Stimulated activated naive B cell treated with anti-CD40 and anti-IgM and Interleukin-4, amounts not matched to agents 10 μg/mL and 1 μg/mL and 100 μg/mL, for 72 hours (primary cell): ENCODE results near the gene MEF2A.

Source experiments
- ATAC-seq, 2 donors: fragments of 150-1000 bp; cut with Tn5 transposase; replicated peaks; 2 replicates each; pipeline ENCODE4 v1.10.0; 2021; ENCODE audit warnings: moderate library complexity in 1 of 2
- DNase-seq: peaks from one replicate; pipeline ENCODE4 v3.0.0; 2021
- H3K27ac Mint-ChIP-seq: one replicate; pipeline ENCODE4 v1.8.0; 2022; ENCODE audit warnings: mild to moderate bottlenecking, mixed read lengths
- H3K27me3 Mint-ChIP-seq, 2 donors: one replicate each; pipeline ENCODE4 v1.8.0; 2022; ENCODE audit warnings: mixed read lengths in 2 of 2
- H3K36me3 Mint-ChIP-seq, 2 donors: one replicate each; pipeline ENCODE4 v1.8.0; 2022; ENCODE audit warnings: mixed read lengths in 2 of 2, mild to moderate bottlenecking in 1 of 2
- H3K4me1 Mint-ChIP-seq, 2 donors: one replicate each; pipeline ENCODE4 v1.8.0; 2022; ENCODE audit warnings: mixed read lengths in 2 of 2, mild to moderate bottlenecking in 1 of 2
- H3K4me3 Mint-ChIP-seq, 2 donors: one replicate each; pipeline ENCODE4 v1.8.0; 2022; ENCODE audit warnings: mild to moderate bottlenecking in 2 of 2, mixed read lengths in 2 of 2, moderate library complexity in 1 of 2
- H3K9me3 Mint-ChIP-seq, 2 donors: one replicate each; pipeline ENCODE4 v1.8.0; 2022; ENCODE audit warnings: mixed read lengths in 2 of 2, mild to moderate bottlenecking in 1 of 2

MEF2A gene

GRCh38 chr15:99696096-99696495 lies 130.3 kb downstream of the MEF2A start:
- no peak for ATAC-seq
- peaks cover 43 to 63% of the 10 kb centered on the region in 2 donors for H3K36me3 Mint-ChIP-seq

DNA sequence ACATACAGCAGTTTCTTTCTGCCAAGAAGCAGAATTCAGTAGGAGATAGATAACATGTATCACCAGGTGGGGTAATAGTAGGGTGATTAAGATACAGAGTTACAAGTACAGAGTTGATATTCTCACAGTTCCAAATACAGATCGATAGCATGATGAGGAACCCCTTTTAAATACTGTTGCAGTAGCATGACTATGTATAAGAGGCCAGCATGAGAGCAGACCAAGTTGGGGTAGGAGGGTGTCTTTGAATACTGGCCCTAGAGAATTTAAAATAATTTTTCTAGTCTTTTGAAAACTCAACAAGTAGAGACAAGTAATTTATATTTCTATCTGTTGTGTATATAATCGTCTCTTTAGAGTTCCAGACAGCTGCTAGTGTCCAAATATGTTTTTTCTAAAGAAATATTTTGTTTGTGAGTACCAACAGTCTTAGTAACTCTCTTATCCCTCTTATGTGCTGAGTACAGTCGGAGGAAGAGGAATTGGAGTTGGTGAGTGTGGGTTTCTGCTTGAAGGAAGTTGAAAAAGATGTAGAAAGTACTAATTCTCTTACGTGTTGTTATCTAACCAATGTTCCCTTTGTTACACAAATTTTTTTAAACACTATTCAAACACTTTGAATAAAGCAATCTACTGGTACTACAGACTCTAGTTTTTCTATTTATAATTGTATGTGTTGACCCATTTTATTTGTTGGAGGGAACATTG lies 137.3 kb downstream of the MEF2A start:
- peaks cover 13 to 25% of the 10 kb centered on the region in 2 donors for H3K4me1 Mint-ChIP-seq
- H3K27me3 Mint-ChIP-seq: no peaks in the 10 kb centered on the region
- ATAC-seq (no peak), DNase-seq (no peak)
- H3K4me3 Mint-ChIP-seq: peak overlapping the region in 1 of 2 donors; percentile 1
- H3K9me3 Mint-ChIP-seq: no peaks in the 10 kb centered on the region
- peak overlapping the region; percentile 7 for H3K27ac Mint-ChIP-seq
- H3K36me3 Mint-ChIP-seq: peaks cover 20 to 31% of the 10 kb centered on the region in 2 donors

More at GRCh38 chr15:99696096-99696495, 130.3 kb downstream of the MEF2A start:
- Mint-ChIP-seq H3K4me1 (peaks cover 11 to 15% of the 10 kb centered on the region in 2 donors), H3K27me3 (no peaks in the 10 kb centered on the region), H3K27ac (peak overlapping the region; percentile 31), H3K4me3 (no peak overlapping the region), H3K9me3 (no peaks in the 10 kb centered on the region)
- no peak for DNase-seq

GRCh38 chr15:99703603-99704443 lies 138.0 kb downstream of the MEF2A start:
- Mint-ChIP-seq H3K4me1 (peaks cover 13 to 30% of the 10 kb centered on the region in 2 donors), H3K4me3 (no peak overlapping the region), H3K27ac (peak overlapping the region; percentile 37), H3K36me3 (peaks cover 25 to 38% of the 10 kb centered on the region in 2 donors), H3K9me3 (no peaks in the 10 kb centered on the region), H3K27me3 (no peaks in the 10 kb centered on the region)
- ATAC-seq: peak; percentile 19 to 53
- no peak for DNase-seq

DNA sequence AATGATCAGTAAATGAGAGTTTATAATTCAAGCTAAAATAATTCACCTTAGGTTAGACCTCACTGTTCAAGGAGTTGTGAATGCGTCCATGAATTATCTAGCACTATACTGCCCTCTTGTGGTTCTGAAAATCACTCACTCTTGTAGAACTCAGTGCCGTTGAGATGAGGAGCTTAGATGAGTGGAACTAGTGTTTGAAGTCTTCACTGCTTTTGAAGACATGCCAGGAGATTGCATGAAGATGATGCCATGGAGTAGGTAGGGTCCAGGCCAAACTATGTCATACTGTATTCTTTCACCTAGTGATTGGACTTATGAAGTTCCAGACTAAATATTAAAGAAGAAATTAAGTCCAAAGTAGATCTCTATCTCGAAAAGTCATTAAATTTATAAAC lies 138.7 kb downstream of the MEF2A start:
- Mint-ChIP-seq H3K27ac (peak overlapping the region; percentile 37), H3K4me1 (peaks cover 13 to 34% of the 10 kb centered on the region in 2 donors), H3K9me3 (no peaks in the 10 kb centered on the region), H3K4me3 (no peak overlapping the region), H3K36me3 (peaks cover 27 to 39% of the 10 kb centered on the region in 2 donors), H3K27me3 (no peaks in the 10 kb centered on the region)
- ATAC-seq: peak; percentile 94 to 95
- DNase-seq: peak; percentile 31

DNA sequence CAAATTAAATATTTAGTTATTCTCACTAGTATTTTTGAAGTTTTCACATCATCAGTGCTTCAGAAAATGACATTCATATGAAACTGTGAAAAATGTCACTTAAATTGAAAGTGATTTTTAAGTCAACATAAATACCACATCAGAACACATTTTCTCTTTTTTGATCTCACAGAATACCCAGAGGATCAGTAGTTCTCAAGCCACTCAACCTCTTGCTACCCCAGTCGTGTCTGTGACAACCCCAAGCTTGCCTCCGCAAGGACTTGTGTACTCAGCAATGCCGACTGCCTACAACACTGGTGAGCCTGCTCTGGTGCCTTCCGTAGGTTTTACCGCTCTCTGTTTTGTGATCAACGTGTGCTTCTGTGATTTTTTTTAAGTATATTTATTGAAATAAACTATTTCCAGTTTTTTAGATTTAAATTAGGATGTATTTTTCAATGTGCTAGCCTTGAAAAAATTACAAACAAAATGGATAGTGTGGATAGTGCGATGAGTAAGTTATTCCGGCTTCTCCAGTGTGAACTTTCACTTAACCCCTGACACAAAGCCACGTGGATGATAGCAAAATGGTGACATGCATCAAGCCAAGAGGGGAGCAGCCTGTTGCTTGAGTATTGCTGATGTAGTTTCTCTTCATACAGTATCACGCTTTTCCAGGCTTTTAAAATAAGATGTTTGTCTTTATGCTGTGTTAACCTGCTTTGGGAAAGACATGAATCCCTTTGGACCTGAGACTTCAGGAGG lies 140.9 kb downstream of the MEF2A start:
- H3K27me3 Mint-ChIP-seq: no peaks in the 10 kb centered on the region
- H3K4me1 Mint-ChIP-seq: peaks cover 8 to 37% of the 10 kb centered on the region in 2 donors
- no peaks in the 10 kb centered on the region for H3K9me3 Mint-ChIP-seq
- no peak overlapping the region for H3K4me3 Mint-ChIP-seq
- ATAC-seq: no peak
- peak overlapping the region; percentile 56 for H3K27ac Mint-ChIP-seq
- H3K36me3 Mint-ChIP-seq: peaks cover 35 to 43% of the 10 kb centered on the region in 2 donors
- DNase-seq: no peak

GRCh38 chr15:99707473-99708270 lies 141.9 kb downstream of the MEF2A start:
- H3K9me3 Mint-ChIP-seq: no peaks in the 10 kb centered on the region
- no peaks in the 10 kb centered on the region for H3K27me3 Mint-ChIP-seq
- no peak overlapping the region for H3K4me3 Mint-ChIP-seq
- no peak for ATAC-seq
- peaks cover 10 to 39% of the 10 kb centered on the region in 2 donors for H3K4me1 Mint-ChIP-seq
- H3K27ac Mint-ChIP-seq: peak overlapping the region; percentile 56
- no peak for DNase-seq
- peaks cover 40 to 52% of the 10 kb centered on the region in 2 donors for H3K36me3 Mint-ChIP-seq

- no peaks in the 10 kb centered on the region for H3K27me3 Mint-ChIP-seq
- DNase-seq (no peak), ATAC-seq (no peak)
- H3K4me3 Mint-ChIP-seq: no peak overlapping the region
- peak overlapping the region; percentile 38 for H3K27ac Mint-ChIP-seq
- H3K9me3 Mint-ChIP-seq: no peaks in the 10 kb centered on the region
- peaks cover 8 to 31% of the 10 kb centered on the region in 2 donors for H3K4me1 Mint-ChIP-seq
- peaks cover 40 to 55% of the 10 kb centered on the region in 2 donors for H3K36me3 Mint-ChIP-seq
Measured at GRCh38 chr15:99708563-99708962, 142.8 kb downstream of the MEF2A start.

DNA sequence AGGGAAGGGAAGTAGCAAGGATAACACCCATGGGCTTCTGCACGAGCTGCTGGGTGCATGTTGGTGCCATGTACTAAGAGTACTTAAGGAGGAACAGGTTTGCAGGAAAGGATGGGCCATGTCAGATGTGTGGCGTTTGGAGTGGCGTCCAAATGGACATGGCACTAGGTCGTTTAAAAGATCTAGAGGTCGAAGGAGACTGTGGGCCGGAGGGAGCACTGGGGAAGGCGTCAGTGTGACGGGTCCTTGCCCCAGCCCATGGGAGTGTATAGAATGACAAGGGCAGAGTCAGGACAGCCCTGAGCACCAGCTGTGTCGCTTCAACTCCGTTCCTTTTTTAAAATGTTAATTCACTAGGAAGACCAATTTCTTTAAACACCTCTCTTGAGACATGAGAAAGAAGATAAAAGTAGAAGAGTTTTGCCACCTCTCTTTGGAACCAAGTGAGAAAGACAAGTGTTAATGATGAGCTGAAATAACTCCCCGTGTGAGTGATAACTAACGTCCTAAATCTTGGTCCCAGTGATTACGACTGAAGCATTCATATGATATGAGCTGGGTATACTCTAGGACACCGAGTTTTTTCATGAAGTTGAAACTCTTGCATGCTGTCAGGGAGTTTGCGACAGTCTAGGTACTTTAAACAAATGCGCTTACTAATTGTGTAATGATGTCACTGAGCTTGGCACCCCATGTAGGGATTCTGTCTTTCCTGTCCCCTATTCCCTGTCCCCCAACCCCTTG lies 143.6 kb downstream of the MEF2A start:
- DNase-seq (no peak), ATAC-seq (no peak)
- H3K27ac Mint-ChIP-seq: peak overlapping the region; percentile 44
- H3K4me1 Mint-ChIP-seq: peaks cover 7 to 23% of the 10 kb centered on the region in 2 donors
- H3K27me3 Mint-ChIP-seq: no peaks in the 10 kb centered on the region
- H3K4me3 Mint-ChIP-seq: no peak overlapping the region
- peaks cover 40 to 53% of the 10 kb centered on the region in 2 donors for H3K36me3 Mint-ChIP-seq
- no peaks in the 10 kb centered on the region for H3K9me3 Mint-ChIP-seq

DNA sequence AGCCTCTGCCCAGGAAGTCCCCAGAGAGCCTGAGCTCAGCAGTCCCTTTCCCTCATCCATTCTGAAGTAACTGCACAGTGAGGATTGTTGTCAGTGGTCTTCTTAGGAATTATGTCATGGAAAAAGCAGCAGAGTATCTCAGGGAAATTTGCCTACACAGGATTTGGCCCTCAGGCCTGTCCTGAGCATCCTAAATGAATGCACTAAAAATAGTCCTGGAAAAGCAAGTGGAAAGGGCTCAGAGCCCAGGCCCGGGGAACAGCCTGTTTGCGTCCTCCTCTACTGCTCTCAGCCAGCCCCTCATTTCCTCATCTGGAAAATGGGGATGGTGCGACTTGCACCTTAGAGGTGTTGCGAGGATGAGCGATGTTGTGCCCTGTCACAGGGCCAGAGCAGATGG lies 145.8 kb downstream of the MEF2A start:
- no peak for DNase-seq
- no peak for ATAC-seq
- no peaks in the 10 kb centered on the region for H3K9me3 Mint-ChIP-seq
- peaks cover 48 to 60% of the 10 kb centered on the region in 2 donors for H3K36me3 Mint-ChIP-seq
- H3K4me3 Mint-ChIP-seq: no peak overlapping the region
- no peaks in the 10 kb centered on the region for H3K27me3 Mint-ChIP-seq
- H3K27ac Mint-ChIP-seq: no peak overlapping the region
- H3K4me1 Mint-ChIP-seq: peaks cover 9 to 21% of the 10 kb centered on the region in 2 donors

DNA sequence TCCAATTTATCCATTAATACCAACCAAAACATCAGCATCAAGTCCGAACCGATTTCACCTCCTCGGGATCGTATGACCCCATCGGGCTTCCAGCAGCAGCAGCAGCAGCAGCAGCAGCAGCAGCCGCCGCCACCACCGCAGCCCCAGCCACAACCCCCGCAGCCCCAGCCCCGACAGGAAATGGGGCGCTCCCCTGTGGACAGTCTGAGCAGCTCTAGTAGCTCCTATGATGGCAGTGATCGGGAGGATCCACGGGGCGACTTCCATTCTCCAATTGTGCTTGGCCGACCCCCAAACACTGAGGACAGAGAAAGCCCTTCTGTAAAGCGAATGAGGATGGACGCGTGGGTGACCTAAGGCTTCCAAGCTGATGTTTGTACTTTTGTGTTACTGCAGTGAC lies 146.6 kb downstream of the MEF2A start:
- Mint-ChIP-seq H3K4me3 (peak overlapping the region in 1 of 2 donors; percentile 35), H3K27ac (peak overlapping the region; percentile 31), H3K4me1 (peaks cover 12 to 28% of the 10 kb centered on the region in 2 donors), H3K9me3 (no peaks in the 10 kb centered on the region), H3K36me3 (peaks cover 46 to 62% of the 10 kb centered on the region in 2 donors), H3K27me3 (no peaks in the 10 kb centered on the region)
- ATAC-seq: no peak
- DNase-seq: no peak

- ATAC-seq (no peak), DNase-seq (no peak)
- Mint-ChIP-seq H3K4me1 (peaks cover 41 to 50% of the 10 kb centered on the region in 2 donors), H3K9me3 (no peaks in the 10 kb centered on the region), H3K4me3 (no peak overlapping the region), H3K36me3 (peaks cover 35 to 60% of the 10 kb centered on the region in 2 donors), H3K27ac (no peak overlapping the region), H3K27me3 (no peaks in the 10 kb centered on the region)
Measured at GRCh38 chr15:99716540-99717095, 150.8 kb downstream of the MEF2A start.

DNA sequence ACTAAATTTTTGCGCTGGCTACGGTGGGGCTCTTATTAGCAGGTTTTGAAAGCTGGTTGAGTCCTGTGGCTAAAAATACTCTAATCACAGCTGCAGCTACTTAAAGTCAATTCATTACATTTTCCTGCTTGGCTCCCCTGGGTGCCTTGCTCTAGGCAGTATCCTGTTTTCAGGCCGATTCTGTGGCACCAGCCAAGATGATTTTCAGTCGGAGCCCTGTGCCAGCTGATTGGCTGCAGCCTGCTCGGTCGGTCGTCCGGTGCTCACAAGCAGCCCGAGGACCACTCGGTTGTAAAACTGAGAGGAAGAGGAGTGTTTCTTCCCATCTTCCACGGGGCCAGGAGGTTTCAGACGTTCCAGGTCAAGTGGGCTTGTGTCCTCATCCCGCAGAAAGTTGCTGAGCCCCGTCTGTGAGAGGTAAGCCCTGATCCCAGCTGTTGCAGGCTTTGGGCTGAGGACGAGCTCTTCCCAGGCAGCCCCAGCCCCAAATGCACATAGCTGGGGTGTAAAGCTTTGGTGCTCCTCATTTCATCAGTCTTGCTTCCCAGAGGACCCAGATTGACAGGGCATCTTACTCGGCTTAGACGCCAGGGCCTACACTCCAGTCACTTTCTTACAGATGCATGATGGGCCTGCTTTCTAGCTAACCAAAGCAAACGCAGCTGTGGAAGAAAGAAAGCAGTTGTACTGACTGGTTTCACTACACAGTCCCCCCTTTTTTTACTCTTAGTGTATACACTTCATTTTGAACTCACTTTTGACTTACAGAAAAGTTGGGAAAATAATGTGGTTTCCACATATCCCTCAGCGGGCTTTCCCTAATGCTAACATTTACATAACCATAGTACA lies 151.6 kb downstream of the MEF2A start:
- no peak overlapping the region for H3K4me3 Mint-ChIP-seq
- H3K27me3 Mint-ChIP-seq: no peaks in the 10 kb centered on the region
- no peaks in the 10 kb centered on the region for H3K9me3 Mint-ChIP-seq
- DNase-seq (no peak), ATAC-seq (peak; percentile 38 to 43)
- peaks cover 42 to 48% of the 10 kb centered on the region in 2 donors for H3K4me1 Mint-ChIP-seq
- peaks cover 35 to 58% of the 10 kb centered on the region in 2 donors for H3K36me3 Mint-ChIP-seq
- H3K27ac Mint-ChIP-seq: peak overlapping the region; percentile 65
